PFSK-1 (cell line): ENCODE data around the gene AP3B1.

ENCODE experiments used
- POLR2AphosphoS5 ChIP-seq: IDR thresholded peaks from 2 replicates; pipeline ENCODE4 v1.6.1; 2012; ENCODE audit warnings: low read depth, mild to moderate bottlenecking, control low read depth, low read length, moderate library complexity
- REST ChIP-seq, 2 experiments: IDR thresholded peaks; 2 replicates each; pipeline versions ENCODE4 v1.6.1 to v1.8.0; 2011 to 2012; ENCODE audit warnings: low read depth in 2 of 2, low read length in 2 of 2, control low read depth in 1 of 2, inconsistent platforms in 1 of 2, mild to moderate bottlenecking in 1 of 2, moderate library complexity in 1 of 2; ENCODE audit not compliant: insufficient read depth in 1 of 2
- SIN3A ChIP-seq: IDR thresholded peaks from 2 replicates; pipeline ENCODE4 v1.6.1; 2012; ENCODE audit warnings: mild to moderate bottlenecking, low read length, moderate library complexity, borderline replicate concordance; ENCODE audit not compliant: insufficient read depth
- TAF1 ChIP-seq: IDR thresholded peaks from 2 replicates; pipeline ENCODE4 v1.6.1; 2012; ENCODE audit warnings: low read length, control low read depth, borderline replicate concordance; ENCODE audit not compliant: insufficient read depth

GRCh38 chr5:78133423-78133822 lies 161.1 kb downstream of the AP3B1 start:
- TF ChIP-seq REST (IDR thresholded peaks at IDR 0.05; ENCODE audit: insufficient read depth in 1 of 2, low read depth in 2 of 2, low read length in 2 of 2) (no peak), SIN3A (no peak), TAF1 (no peak), POLR2AphosphoS5 (no peak)
